ENCODE data around the gene METTL13.

METTL13 gene

DNA sequence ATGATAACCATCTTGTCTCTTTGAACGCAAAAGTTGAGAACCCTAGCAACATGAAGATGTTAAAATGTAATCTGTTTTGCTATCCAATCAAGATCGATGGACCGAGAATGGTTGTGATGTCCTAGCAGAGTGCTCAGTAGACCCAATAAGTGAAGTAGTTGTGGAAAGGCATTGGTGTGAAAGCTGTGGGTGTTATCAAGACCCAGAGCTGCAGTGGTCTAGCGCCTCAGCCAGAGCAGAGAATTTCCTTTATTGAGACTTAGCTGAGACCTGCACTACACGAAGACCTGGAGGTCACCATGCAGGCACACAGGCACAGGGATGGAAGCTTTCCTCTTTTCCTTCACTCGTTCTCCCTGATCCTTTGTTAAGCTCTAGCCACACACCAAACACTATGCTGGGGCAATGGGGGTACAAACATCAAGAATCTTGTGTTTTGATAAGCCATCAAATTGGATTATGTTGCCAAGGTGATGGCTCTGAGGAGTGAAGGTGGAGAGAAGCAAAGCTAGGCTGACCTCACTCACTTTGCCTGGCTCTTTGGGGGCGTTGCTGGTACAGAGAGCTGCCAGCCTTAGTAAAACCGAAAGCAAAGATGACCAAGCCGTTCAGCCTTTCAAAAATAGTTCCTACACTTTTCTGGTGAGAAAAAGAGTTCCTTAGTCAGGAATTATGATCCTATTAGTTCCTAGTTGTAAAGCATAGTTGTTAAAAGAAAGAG is 24.1 kb downstream of the METTL13 start:
- no peak overlapping the region for H3K9ac ChIP-seq (ENCODE audit: low read length)
- no peak overlapping the region for H3K4me3 ChIP-seq (ENCODE audit: low read depth in 1 of 2, low read length in 2 of 2)
- no peaks in the 10 kb centered on the region for H3K27me3 ChIP-seq (ENCODE audit: control insufficient read depth in 1 of 2, insufficient read depth in 2 of 2, low read length in 2 of 2)

DNA sequence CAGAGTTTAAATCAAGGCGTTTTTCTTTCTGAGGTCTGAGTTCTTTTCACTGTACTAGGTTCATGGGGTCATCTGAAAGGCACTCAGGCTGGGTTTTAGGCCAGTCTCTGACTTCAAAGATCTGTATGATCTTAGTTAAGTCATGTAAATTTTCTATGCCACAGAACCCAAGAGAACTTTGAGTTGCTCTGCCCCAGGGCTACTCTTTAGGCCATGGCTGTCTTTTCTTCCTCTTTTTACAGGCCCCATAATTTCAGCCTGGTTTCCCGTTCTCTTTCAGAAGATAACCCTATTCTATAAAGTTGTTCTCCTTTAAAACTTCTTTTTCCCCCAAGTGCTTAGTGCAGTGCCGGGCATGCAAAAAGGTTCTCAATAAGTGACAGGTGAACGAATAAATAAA is 26.1 kb downstream of the METTL13 start:
- no peaks in the 10 kb centered on the region for H3K36me3 ChIP-seq (ENCODE audit: insufficient read depth, low read length)
- H3K9ac ChIP-seq (ENCODE audit: low read length), result no peak overlapping the region
- H3K4me1 ChIP-seq (ENCODE audit: insufficient read depth, low read length), result no peaks in the 10 kb centered on the region
- H3K27me3 ChIP-seq (ENCODE audit: control insufficient read depth in 1 of 2, insufficient read depth in 2 of 2, low read length in 2 of 2), result no peaks in the 10 kb centered on the region
- no peaks in the 10 kb centered on the region for H3K9me3 ChIP-seq (ENCODE audit: low read length)
- H3K4me3 ChIP-seq (ENCODE audit: low read depth in 1 of 2, low read length in 2 of 2), result no peak overlapping the region
- no peak overlapping the region for H3K27ac ChIP-seq (ENCODE audit: low read depth, low read length)

More for the DNA sequence above, 24.1 kb downstream of the METTL13 start:
- Histone ChIP-seq H3K4me1 (ENCODE audit: insufficient read depth, low read length) (no peaks in the 10 kb centered on the region), H3K9me3 (ENCODE audit: low read length) (no peaks in the 10 kb centered on the region), H3K27ac (ENCODE audit: low read depth, low read length) (no peak overlapping the region), H3K36me3 (ENCODE audit: insufficient read depth, low read length) (no peaks in the 10 kb centered on the region)

- H3K4me3 ChIP-seq (ENCODE audit: low read depth in 1 of 2, low read length in 2 of 2), result no peak overlapping the region
- H3K9ac ChIP-seq (ENCODE audit: low read length), result no peak overlapping the region
- H3K27me3 ChIP-seq (ENCODE audit: control insufficient read depth in 1 of 2, insufficient read depth in 2 of 2, low read length in 2 of 2), result no peaks in the 10 kb centered on the region
- H3K27ac ChIP-seq (ENCODE audit: low read depth, low read length), result no peak overlapping the region
- H3K36me3 ChIP-seq (ENCODE audit: insufficient read depth, low read length), result no peaks in the 10 kb centered on the region
- H3K9me3 ChIP-seq (ENCODE audit: low read length), result no peaks in the 10 kb centered on the region
- H3K4me1 ChIP-seq (ENCODE audit: insufficient read depth, low read length), result no peaks in the 10 kb centered on the region
These were observed 28.4 kb downstream of the METTL13 start for GRCh38 chr1:171809834-171810233.

GRCh38 chr1:171811672-171812071 is 30.2 kb downstream of the METTL13 start:
- H3K36me3 ChIP-seq (ENCODE audit: insufficient read depth, low read length), result no peaks in the 10 kb centered on the region
- no peaks in the 10 kb centered on the region for H3K27me3 ChIP-seq (ENCODE audit: control insufficient read depth in 1 of 2, insufficient read depth in 2 of 2, low read length in 2 of 2)
- no peak overlapping the region for H3K9ac ChIP-seq (ENCODE audit: low read length)
- no peaks in the 10 kb centered on the region for H3K9me3 ChIP-seq (ENCODE audit: low read length)
- H3K4me3 ChIP-seq (ENCODE audit: low read depth in 1 of 2, low read length in 2 of 2), result no peak overlapping the region
- H3K4me1 ChIP-seq (ENCODE audit: insufficient read depth, low read length), result no peaks in the 10 kb centered on the region
- H3K27ac ChIP-seq (ENCODE audit: low read depth, low read length), result no peak overlapping the region

DNA sequence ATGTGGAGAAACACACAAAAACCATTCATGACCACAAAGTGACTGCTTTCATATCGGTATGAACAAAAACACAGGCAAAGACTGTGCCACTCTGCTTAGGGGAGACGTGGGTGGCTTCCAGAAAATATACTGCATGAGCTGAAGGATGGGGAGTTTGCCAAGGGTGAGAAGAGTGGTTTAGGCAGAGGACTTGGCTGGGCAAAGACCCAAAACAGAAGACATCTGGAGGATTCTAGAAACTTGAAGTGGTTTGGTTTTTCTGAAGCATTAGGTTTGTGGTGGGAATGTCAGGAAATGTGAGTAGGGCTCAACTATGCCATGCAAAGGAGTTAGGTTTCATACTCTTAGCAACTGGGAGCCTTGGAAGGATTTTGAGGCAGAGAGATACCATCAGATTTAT is 33.2 kb downstream of the METTL13 start:
- H3K9ac ChIP-seq (ENCODE audit: low read length), result no peak overlapping the region
- no peaks in the 10 kb centered on the region for H3K9me3 ChIP-seq (ENCODE audit: low read length)
- peaks cover 4% of the 10 kb centered on the region for H3K4me1 ChIP-seq (ENCODE audit: insufficient read depth, low read length)
- H3K36me3 ChIP-seq (ENCODE audit: insufficient read depth, low read length), result no peaks in the 10 kb centered on the region
- H3K4me3 ChIP-seq (ENCODE audit: low read depth in 1 of 2, low read length in 2 of 2), result no peak overlapping the region
- no peaks in the 10 kb centered on the region for H3K27me3 ChIP-seq (ENCODE audit: control insufficient read depth in 1 of 2, insufficient read depth in 2 of 2, low read length in 2 of 2)
- no peak overlapping the region for H3K27ac ChIP-seq (ENCODE audit: low read depth, low read length)

- Histone ChIP-seq H3K4me3 (ENCODE audit: low read depth in 1 of 2, low read length in 2 of 2) (no peak overlapping the region), H3K9ac (ENCODE audit: low read length) (no peak overlapping the region), H3K27ac (ENCODE audit: low read depth, low read length) (no peak overlapping the region), H3K9me3 (ENCODE audit: low read length) (no peaks in the 10 kb centered on the region), H3K4me1 (ENCODE audit: insufficient read depth, low read length) (peaks cover 4% of the 10 kb centered on the region), H3K36me3 (ENCODE audit: insufficient read depth, low read length) (no peaks in the 10 kb centered on the region), H3K27me3 (ENCODE audit: control insufficient read depth in 1 of 2, insufficient read depth in 2 of 2, low read length in 2 of 2) (no peaks in the 10 kb centered on the region)
These were observed 34.9 kb downstream of the METTL13 start for GRCh38 chr1:171816300-171816901.

DNA sequence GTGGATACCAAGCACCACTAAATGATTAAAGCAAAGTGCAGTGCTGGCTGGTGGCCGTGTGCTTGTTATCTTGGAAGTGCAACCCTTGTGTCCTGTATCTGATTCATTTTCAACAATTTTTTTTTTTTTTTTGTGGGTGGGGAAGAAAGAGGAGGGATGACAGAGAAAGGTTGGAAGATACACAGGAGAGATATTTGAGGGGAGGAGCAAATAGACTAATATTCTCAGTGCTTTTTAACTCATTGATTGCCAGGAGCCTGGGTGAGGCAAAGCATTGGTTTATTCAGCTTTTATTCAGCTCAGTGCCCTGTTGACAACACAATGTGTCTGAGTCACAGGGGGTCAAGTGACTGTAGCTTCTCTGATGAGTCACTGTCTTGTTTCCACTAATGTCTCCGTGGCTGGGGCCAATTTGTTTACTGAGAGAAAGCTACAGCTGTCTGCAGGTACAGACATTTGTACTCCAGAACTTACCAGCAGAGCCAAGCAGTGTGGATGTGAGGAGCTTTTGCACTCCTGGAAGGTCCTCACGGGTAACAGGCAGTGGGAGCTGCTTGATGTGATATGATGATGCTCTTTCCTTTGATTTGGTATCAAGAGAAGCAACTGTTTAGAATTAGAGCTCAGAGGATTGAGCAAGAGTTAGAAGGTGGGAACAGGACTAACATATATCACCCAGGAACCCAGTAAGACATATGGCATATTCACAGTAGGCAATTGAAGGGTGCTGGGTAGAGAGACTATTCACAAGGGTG is 36.2 kb downstream of the METTL13 start:
- no peak overlapping the region for H3K27ac ChIP-seq (ENCODE audit: low read depth, low read length)

GRCh38 chr1:171819946-171820345 is 38.5 kb downstream of the METTL13 start:
- Histone ChIP-seq H3K27ac (ENCODE audit: low read depth, low read length) (no peak overlapping the region), H3K27me3 (ENCODE audit: control insufficient read depth in 1 of 2, insufficient read depth in 2 of 2, low read length in 2 of 2) (no peaks in the 10 kb centered on the region), H3K9me3 (ENCODE audit: low read length) (no peaks in the 10 kb centered on the region), H3K9ac (ENCODE audit: low read length) (no peak overlapping the region), H3K4me1 (ENCODE audit: insufficient read depth, low read length) (peaks cover 4% of the 10 kb centered on the region), H3K36me3 (ENCODE audit: insufficient read depth, low read length) (no peaks in the 10 kb centered on the region), H3K4me3 (ENCODE audit: low read depth in 1 of 2, low read length in 2 of 2) (no peak overlapping the region)

More for the DNA sequence above, 36.2 kb downstream of the METTL13 start:
- Histone ChIP-seq H3K9ac (ENCODE audit: low read length) (no peak overlapping the region), H3K9me3 (ENCODE audit: low read length) (no peaks in the 10 kb centered on the region), H3K27me3 (ENCODE audit: control insufficient read depth in 1 of 2, insufficient read depth in 2 of 2, low read length in 2 of 2) (no peaks in the 10 kb centered on the region), H3K4me1 (ENCODE audit: insufficient read depth, low read length) (peaks cover 4% of the 10 kb centered on the region), H3K4me3 (ENCODE audit: low read depth in 1 of 2, low read length in 2 of 2) (no peak overlapping the region), H3K36me3 (ENCODE audit: insufficient read depth, low read length) (no peaks in the 10 kb centered on the region)

GRCh38 chr1:171826973-171827372 is 45.5 kb downstream of the METTL13 start:
- no peak overlapping the region for H3K4me3 ChIP-seq (ENCODE audit: low read depth in 1 of 2, low read length in 2 of 2)
- H3K9ac ChIP-seq (ENCODE audit: low read length), result no peak overlapping the region
- H3K9me3 ChIP-seq (ENCODE audit: low read length), result no peaks in the 10 kb centered on the region
- no peaks in the 10 kb centered on the region for H3K36me3 ChIP-seq (ENCODE audit: insufficient read depth, low read length)
- H3K27me3 ChIP-seq (ENCODE audit: control insufficient read depth in 1 of 2, insufficient read depth in 2 of 2, low read length in 2 of 2), result no peaks in the 10 kb centered on the region
- H3K27ac ChIP-seq (ENCODE audit: low read depth, low read length), result no peak overlapping the region
- no peaks in the 10 kb centered on the region for H3K4me1 ChIP-seq (ENCODE audit: insufficient read depth, low read length)

DNA sequence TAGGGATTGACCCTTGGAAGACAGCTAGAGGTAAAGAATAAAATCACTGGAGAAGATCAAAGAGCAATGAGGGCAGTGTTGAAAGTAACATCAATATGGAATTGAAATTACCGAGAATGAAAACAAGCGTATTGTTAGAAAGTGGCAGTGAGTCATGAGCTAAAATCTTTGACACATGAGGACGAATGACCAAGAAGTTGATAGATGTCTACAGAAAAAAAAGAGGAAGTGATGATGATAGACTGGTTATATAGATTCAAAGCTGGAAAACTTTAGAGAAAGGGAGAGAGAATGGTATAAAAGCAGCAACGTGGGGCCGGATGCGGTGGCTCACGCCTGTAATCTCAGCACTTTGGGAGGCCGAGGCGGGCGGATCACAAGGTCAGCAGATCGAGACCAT is 47.3 kb downstream of the METTL13 start:
- no peak overlapping the region for H3K4me3 ChIP-seq (ENCODE audit: low read depth in 1 of 2, low read length in 2 of 2)
- no peaks in the 10 kb centered on the region for H3K9me3 ChIP-seq (ENCODE audit: low read length)
- no peaks in the 10 kb centered on the region for H3K36me3 ChIP-seq (ENCODE audit: insufficient read depth, low read length)
- no peak overlapping the region for H3K27ac ChIP-seq (ENCODE audit: low read depth, low read length)
- no peaks in the 10 kb centered on the region for H3K4me1 ChIP-seq (ENCODE audit: insufficient read depth, low read length)
- no peaks in the 10 kb centered on the region for H3K27me3 ChIP-seq (ENCODE audit: control insufficient read depth in 1 of 2, insufficient read depth in 2 of 2, low read length in 2 of 2)
- H3K9ac ChIP-seq (ENCODE audit: low read length), result no peak overlapping the region

DNA sequence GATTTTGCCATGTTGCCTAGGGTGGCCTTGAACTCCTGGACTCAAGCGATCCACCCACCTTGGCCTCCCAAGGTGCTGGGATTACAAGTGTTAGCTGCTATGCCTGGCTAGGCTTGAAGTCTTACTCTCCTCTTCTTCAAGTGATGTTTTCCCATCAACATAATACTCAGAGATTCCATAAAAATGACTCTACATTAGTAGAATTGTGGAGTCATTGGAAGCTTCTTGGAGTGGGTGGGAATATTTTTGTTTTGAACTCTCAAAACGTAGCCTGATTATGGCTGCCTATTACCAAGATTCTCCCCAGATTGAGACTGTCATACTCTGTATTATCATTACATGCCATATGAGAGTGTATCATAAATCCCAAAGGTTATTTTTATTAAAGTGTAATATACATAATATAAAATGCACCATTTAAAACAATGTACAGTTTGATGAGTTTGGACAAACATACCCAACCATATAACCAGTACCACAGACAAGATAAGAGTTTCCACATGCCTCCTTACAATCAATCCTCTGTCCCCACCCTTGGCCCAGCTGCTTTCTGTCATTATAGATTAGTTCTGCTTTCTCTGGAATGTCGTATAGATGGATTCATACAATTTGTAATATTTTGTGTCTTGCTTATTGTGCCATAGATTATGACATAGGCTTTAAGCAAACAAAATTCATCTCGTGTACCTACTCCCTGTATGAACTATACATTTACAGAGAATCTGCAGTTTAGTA is 51.8 kb downstream of the METTL13 start:
- Histone ChIP-seq H3K4me1 (ENCODE audit: insufficient read depth, low read length) (no peaks in the 10 kb centered on the region), H3K4me3 (ENCODE audit: low read depth in 1 of 2, low read length in 2 of 2) (no peak overlapping the region), H3K36me3 (ENCODE audit: insufficient read depth, low read length) (no peaks in the 10 kb centered on the region), H3K9ac (ENCODE audit: low read length) (no peak overlapping the region), H3K9me3 (ENCODE audit: low read length) (no peaks in the 10 kb centered on the region), H3K27me3 (ENCODE audit: control insufficient read depth in 1 of 2, insufficient read depth in 2 of 2, low read length in 2 of 2) (no peaks in the 10 kb centered on the region), H3K27ac (ENCODE audit: low read depth, low read length) (no peak overlapping the region)
